GM19239 (cell line): ENCODE results near the gene NR2F1-AS1.

Experiments used
- DNase-seq: peaks from one replicate; pipeline ENCODE4 v3.0.0; 2011; ENCODE audit warnings: low spot score; ENCODE audit not compliant: insufficient read length
- FAIRE-seq: peaks from 2 replicates; lab custom pipeline; 2011; peaks lifted over from hg19 to GRCh38; lab: Jason Lieb, UNC

NR2F1-AS1 gene

DNA sequence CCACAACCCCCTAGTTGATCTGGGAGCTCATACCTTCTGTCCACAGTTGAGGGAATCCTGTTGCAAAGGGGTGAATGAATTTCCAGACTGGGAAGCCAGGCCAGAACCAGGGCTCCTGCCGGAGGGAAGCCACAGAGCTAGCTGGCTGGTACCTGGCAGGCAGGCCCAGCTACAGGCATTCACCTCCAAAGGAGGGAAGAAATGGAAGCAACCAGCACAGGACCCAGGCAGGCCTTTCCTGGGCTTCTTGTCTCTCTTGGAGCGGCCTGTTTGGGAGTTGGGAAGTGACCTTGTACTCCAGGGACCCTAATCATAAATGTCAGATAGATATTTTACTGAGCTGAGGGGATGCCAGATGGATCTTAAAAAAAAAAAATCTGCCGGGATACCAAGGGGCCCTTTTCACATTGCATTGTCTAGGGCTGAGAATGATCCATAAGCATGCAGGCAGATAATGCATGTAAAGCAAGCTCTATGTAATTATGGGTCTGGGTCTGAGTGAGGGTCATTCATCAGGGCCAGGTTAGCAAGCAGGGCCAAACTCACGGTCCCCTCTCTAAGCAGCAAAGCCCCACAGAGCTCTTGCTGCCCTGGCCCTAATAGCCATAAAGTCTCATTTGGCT is 10.4 kb upstream of the NR2F1-AS1 start:
- DNase-seq (no peak), FAIRE-seq (no peak)

GRCh38 chr5:93590493-93590892 is 9.5 kb upstream of the NR2F1-AS1 start:
- FAIRE-seq (no peak), DNase-seq (no peak)

- DNase-seq (no peak), FAIRE-seq (no peak)
These were observed 8.8 kb upstream of the NR2F1-AS1 start for GRCh38 chr5:93589829-93590215.

- no peak for DNase-seq
- no peak for FAIRE-seq
These were observed 8.3 kb upstream of the NR2F1-AS1 start for GRCh38 chr5:93589152-93589828.

- no peak for DNase-seq
- no peak for FAIRE-seq
These were observed 7.5 kb upstream of the NR2F1-AS1 start for GRCh38 chr5:93588352-93589151.

DNA sequence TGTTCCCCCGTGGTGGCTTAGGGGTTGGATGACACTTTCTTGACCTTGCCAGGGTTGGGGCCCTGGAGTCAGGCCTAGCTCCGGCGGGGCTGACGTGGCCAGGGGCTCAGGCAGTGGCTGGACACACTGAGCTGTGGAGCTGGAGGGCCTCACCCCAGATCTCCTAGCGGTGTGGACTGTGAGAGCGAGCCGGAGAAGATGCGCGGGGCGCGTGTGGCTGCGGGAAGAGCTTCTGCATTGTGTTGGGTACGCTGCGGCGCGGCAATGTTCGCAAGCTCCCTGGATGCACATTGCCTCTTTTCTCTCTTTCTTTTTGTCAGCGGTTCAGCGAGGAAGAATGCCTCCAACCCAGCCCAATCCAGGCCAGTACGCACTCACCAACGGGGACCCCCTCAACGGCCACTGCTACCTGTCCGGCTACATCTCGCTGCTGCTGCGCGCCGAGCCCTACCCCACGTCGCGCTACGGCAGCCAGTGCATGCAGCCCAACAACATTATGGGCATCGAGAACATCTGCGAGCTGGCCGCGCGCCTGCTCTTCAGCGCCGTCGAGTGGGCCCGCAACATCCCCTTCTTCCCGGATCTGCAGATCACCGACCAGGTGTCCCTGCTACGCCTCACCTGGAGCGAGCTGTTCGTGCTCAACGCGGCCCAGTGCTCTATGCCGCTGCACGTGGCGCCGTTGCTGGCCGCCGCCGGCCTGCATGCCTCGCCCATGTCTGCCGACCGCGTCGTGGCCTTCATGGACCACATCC is 6.8 kb upstream of the NR2F1-AS1 start:
- DNase-seq (no peak), FAIRE-seq (no peak)

GRCh38 chr5:93586736-93587596 is 5.9 kb upstream of the NR2F1-AS1 start:
- DNase-seq (no peak), FAIRE-seq (no peak)

DNA sequence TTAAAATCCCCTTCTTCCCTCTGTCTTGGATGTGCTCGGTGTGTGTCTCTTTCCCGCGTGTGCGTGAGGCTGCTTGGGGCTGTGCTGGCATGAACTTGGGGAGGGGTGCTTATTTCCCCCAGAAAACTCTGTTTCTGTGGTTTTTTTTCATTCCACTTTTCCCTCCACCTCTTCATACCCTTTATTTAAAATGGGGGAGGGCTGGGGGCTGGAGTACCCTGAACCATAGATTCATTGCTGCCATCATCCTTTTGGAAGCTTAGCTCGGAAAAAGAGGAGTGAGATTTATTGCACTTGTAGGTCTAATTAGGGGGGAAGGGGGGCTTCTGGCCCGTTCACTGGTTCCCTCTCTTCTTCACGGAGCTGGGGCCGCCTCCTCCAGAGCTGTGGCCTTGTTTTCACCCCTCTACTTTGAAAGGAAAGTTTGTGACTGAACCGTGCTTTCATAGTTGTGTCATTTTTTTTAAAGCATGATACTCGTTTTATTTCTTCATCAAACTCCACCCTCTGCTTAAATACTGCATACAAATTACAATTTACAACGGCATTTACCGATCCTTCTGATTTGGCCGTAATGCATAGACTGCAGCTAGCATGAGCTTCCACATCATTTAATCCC is 4.9 kb upstream of the NR2F1-AS1 start:
- no peak for FAIRE-seq
- no peak for DNase-seq

DNA sequence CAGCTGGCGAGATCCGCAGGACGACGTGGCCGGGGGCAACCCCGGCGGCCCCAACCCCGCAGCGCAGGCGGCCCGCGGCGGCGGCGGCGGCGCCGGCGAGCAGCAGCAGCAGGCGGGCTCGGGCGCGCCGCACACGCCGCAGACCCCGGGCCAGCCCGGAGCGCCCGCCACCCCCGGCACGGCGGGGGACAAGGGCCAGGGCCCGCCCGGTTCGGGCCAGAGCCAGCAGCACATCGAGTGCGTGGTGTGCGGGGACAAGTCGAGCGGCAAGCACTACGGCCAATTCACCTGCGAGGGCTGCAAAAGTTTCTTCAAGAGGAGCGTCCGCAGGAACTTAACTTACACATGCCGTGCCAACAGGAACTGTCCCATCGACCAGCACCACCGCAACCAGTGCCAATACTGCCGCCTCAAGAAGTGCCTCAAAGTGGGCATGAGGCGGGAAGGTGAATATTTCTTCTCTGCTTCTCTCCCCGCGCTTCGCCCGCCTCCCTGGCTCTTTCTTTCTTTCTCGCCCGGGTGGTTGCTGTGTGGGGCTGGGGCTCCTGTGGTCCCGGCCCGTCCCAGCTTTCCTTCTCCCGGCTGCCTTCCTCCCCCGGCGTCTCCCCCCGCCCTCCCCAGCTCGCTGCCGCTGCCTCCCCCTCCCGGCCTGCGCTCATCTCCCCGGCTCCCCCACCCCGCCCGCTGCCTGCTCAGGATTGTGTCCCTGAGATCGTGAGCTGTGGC is 4.2 kb upstream of the NR2F1-AS1 start:
- DNase-seq, result no peak
- no peak for FAIRE-seq

GRCh38 chr5:93584596-93585040 is 3.6 kb upstream of the NR2F1-AS1 start:
- no peak for DNase-seq
- FAIRE-seq, result no peak

DNA sequence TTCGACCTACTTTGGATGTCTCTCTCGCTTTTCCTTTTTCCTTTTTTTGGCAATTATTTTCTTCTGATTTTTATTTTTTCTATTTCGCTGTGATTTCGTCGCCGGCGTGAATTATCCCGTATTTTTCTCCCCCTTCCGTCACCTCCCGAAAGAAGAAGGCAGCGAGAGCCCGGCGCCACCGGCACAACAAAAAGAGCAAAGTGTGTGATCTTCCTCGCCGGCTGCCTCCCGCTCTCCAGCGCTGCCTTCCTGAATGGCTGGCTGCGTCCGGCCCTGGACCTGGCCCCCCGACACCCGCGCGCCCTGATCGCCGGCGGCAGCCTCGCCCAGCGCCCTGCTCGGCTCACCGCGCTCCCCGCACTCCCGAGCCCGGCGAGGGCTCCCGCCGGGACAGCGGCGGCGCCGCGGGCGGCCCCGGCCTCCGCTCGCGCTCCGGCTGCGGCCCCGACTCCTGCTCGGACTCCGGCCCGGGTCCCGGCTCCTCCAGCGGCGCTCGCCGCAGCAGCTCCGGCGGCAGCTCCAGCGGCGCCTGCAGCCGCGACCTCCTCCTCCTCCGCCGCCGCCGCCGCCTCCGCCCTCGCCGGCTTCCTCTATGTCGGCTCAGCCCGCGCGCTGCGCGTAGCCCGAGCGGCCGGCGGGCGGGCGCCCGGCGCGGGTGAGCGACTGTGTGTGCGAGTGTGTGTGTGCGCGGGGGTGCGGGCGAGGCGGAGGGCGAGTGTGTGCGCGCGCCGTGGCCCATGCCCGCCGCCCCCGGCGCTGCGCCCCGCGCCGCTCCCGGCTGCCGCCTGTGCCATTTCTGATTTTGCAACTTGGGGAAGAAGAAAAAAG is 3.0 kb upstream of the NR2F1-AS1 start:
- FAIRE-seq, result no peak

DNA sequence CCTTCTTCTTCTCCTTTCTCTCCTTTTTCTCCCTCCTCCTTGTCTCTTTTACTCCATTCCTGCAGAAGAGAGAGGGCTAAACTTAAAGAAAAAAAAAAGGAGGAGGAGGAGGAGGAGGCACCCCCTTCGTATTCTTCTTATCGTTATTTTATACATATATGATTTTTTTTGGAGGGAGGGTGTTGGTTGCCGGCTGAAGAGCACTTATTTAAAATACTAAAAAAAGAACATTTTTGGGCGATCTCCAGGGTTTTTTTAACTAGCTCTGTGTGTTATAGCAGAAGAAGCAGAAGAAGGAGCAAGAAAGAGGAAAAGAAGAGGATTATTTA is 2.4 kb upstream of the NR2F1-AS1 start:
- DNase-seq, result no peak
- no peak for FAIRE-seq

More for the DNA sequence above, 3.0 kb upstream of the NR2F1-AS1 start:
- DNase-seq, result no peak

GRCh38 chr5:93582677-93583438 is 1.8 kb upstream of the NR2F1-AS1 start, which contains the start of gene NR2F1:
NR2F1 (plus strand) TSS chr5:93583222; CDS start chr5:93585024, 1,802 bp downstream.
- FAIRE-seq (peak; percentile 26), DNase-seq (no peak)

DNA sequence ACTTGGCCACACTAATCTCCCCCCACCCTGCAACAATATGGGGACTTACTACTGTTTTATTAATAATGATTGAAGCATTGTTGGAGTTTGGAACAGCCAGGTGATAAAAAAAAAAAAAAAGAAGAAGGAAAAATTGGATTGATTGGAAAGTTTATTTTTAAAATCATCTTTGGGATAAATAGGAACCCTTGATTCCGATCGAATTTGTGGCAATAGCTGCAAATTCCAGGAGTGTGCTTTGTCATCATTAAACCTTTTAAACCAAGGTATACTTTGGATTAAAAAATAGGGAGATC is 1.1 kb upstream of the NR2F1-AS1 start:
- FAIRE-seq (no peak), DNase-seq (no peak)

DNA sequence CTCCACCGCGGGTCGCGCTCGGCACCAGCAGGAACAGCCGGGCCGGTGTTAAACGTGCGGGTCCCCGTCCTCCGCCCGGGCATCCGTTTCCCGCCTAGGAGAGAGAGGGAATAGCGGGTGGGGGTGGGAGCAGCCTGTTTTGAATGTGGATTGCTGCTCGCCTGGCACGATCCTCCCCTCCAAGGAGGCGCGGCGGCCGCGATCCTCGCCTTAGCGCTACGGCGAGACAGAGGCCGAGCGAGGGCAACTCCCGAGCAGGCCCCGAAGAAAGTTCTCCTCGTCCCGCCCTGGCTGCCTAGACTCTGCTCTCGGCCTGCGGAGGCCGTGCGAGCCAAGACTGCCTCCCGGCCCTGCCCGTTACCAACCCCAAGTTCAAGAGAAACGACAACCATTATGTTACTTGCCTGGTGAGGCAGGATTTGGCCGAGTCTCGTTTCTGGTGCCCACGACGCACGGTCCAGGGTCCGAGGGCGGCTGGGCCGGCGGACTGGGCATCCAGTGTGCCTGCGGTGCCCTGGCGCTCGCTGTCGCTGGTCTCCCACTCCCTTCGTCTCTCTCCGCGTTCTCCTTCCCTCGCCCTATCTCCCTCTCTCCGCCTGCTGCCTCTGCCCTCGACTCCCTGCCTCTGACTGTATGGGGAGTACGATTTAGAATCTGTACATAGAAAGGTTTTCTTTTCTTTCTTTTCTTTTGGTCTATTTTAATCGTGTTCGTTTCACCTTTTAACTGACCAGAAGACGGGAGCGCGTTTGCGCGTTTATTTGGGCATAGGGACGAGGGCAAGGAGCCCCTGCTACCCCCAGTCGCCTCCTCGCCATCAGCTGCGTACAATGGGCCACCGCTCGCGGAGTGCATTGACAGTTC is 724 bp downstream of the NR2F1-AS1 start:
- no peak for DNase-seq
- peak; percentile 28 for FAIRE-seq

GRCh38 chr5:93579692-93580062 is 1.3 kb downstream of the NR2F1-AS1 start:
- DNase-seq (no peak), FAIRE-seq (no peak)
